ENCODE data around the gene PTPN6.

GRCh38 chr12:6941267-6941666, 9.9 kb upstream of the PTPN6 start:
- TF ChIP-seq CTCF (IDR thresholded peaks at IDR 0.05) (no peak), ZFX (IDR thresholded peaks at IDR 0.05; ENCODE audit: borderline replicate concordance) (no peak)

Data from 22Rv1 (cell line).